Activated CD8-positive, alpha-beta memory T cell treated with anti-CD3 and anti-CD28 coated beads for 48 hours (primary cell): Measurements from ENCODE around the gene LPP.

Experiments used
- DNase-seq, 3 experiments: peaks; one replicate each; pipeline ENCODE4 v3.0.0-alpha.2; 2020; ENCODE audit warnings: low read depth in 2 of 3, low spot score in 2 of 3

Gene LPP

DNA sequence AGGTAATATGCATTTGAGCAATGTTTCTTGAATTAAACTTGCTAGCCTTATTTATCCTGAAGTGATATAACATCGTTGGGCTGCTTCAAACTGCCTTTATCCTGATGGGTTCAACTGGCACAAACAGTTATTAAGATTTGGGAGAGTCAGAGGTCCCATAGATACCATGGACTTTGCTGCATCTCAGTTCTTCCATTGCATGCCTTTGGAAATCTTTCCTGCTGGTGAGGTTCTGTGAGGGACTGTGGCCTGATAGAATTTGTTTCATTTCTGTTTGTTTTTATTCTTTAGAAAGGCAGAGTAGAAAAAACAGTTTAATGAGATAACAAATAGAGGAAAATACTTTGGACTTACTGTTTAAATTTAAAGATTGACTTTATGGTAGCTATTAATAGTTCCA lies 508.3 kb downstream of the LPP start:
- DNase-seq, result no peak

- no peak for DNase-seq
Measured at GRCh38 chr3:188662795-188663194, 508.8 kb downstream of the LPP start.

GRCh38 chr3:188663839-188664238 lies 509.9 kb downstream of the LPP start:
- DNase-seq, result no peak

GRCh38 chr3:188664795-188665194 lies 510.8 kb downstream of the LPP start:
- DNase-seq, result no peak

- DNase-seq, result no peak
Measured at GRCh38 chr3:188667926-188668325, 514.0 kb downstream of the LPP start.

DNA sequence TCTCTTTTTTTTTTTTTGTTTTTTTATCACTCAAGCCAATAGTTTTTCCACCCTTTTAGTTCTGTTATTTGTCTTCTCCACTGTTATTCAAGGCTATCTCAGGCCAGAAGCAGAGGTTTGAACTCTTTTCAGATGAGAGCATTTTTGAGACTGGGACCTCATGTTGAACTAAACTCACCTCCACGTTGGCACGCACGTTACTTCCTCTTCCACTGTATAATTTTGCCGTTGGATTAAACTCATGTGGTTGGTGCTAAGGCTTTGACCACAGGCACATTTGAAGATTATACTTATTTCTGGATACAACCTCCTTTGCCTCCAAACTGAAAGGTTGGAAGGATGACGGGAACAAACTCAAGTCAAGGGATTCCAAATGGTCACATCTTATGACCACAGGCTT lies 516.5 kb downstream of the LPP start:
- DNase-seq, result no peak

- DNase-seq, result no peak
Measured at GRCh38 chr3:188671971-188672370, 518.0 kb downstream of the LPP start.

DNA sequence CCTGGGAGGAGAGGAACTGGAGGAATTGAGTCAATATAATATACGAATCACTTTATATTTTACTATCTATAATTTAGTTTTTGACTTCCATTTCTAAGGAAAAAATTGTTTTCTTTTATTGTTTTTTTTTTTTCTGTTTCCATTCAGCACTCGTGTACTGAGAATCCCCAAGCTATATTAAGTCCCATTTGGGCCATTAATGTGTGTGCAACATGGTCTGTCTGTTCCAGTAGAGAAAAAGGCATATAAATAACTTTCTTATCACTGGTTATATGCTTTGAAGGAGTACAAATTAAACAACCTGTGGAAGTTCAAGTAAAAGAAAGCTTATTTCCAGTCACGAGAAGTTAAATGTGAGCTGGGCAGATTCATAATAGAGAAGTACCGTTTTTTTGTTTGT lies 518.9 kb downstream of the LPP start:
- DNase-seq, result no peak

- DNase-seq, result no peak
Measured at GRCh38 chr3:188673646-188674186, 519.8 kb downstream of the LPP start.

GRCh38 chr3:188674595-188674994 lies 520.6 kb downstream of the LPP start:
- DNase-seq, result no peak

GRCh38 chr3:188677344-188677743 lies 523.4 kb downstream of the LPP start:
- DNase-seq, result no peak

DNA sequence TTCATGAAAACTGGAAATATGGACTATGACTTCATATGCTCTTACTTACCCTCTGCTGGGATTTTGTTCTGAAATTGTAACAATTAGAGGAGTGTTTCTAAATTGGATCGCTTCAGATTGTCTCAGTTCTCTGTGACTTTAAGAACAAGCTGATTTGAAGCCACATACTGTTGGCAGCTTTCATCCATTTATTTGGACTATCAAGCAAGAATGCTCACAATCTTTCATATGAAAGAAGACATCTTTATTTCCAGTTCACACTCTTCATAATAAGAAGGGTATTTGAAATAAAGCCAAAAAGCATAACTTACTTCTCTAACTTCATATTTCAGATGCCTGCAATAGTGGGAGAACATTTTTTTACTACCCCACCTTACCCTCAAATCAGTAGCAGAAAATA lies 526.2 kb downstream of the LPP start:
- no peak for DNase-seq

DNA sequence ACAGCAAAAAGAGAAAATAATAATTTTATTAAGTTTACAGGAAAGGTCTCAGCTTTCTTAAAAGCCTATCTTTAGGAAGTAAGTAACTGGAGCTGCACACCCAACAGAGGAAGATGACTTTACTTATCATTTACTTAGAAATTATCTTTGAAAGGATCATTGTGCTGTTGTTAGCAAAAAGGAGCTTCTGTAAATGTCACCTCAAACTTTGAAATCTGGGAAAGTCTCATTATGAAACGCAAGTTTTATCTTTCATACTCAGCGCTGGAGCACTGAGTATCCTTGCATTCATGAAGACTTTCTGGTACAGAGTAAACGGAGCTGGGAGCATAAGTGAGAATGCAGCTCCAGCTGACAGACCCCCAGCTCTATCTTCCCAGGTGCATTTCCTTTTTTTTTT lies 526.6 kb downstream of the LPP start:
- DNase-seq, result no peak

GRCh38 chr3:188682316-188682715 lies 528.4 kb downstream of the LPP start:
- no peak for DNase-seq

DNA sequence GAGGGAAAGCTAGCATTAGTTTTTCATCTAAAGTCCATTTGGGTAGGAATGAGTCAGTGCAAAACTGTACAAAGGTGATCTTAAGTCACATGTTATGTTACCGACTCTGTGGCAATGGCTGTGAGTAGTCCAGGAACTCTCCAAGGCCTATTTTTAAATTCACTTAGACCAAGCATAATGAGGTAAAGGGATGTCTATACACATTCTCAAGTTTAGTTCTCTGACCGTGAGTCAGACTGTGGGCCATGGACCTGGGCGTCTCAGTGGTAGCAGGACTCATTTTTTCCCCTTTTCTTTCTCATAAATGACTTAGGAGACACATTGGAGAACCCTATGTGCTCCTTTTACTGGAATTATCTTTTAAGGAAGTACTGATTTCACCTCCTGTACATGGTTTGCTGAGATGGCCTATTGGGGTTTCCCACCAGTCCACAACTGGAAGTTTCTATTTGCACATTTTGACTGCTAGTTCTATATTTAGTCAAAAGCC lies 529.1 kb downstream of the LPP start:
- DNase-seq, result no peak

- DNase-seq, result no peak
Measured at GRCh38 chr3:188684276-188684675, 530.3 kb downstream of the LPP start.

- DNase-seq, result no peak
Measured at GRCh38 chr3:188685789-188686188, 531.8 kb downstream of the LPP start.

- DNase-seq, result no peak
Measured at GRCh38 chr3:188686324-188686723, 532.4 kb downstream of the LPP start.

DNA sequence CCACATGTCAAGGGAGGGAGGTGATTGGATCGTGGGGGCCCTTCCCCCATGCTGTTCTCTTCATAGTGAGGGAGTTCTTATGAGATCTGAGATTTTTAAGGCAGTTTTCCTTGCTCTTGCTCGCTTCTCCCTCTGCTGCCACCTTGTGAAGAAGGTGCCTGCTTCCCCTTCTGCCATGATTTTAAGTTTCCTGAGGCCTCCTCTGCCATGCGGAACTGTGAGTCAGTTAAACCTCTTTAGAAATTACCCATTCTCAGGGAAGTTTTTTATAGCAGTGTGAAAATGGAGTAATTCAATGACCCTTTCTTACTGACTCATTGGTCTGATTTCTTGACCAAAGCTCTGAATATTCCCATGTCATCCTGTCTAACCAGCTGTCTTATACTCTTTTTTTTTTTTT lies 533.4 kb downstream of the LPP start:
- DNase-seq, result no peak

DNA sequence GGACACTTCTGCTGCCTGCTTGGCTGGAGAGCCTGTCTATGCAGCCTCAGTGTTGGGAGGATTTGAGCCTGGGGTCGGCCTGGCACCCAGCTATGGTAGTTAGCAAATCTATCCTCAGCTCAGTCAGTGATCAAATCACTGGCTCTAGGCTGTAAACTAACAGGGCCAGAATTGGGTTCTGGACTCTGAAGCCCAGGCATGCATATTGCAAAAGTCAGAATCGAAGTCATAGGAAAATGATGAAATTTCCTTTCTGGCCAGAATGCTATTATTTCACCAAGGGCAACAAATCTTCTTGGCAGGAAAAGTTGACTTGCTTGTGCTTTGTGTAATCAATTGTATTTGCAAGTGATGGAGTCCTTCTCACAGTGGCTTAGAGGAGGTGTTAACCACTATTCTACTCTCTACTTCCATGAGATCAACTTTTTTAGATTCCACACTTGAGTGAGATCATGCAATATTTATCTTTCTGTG lies 535.2 kb downstream of the LPP start:
- DNase-seq, result no peak

- no peak for DNase-seq
Measured at GRCh38 chr3:188690064-188690463, 536.1 kb downstream of the LPP start.

DNA sequence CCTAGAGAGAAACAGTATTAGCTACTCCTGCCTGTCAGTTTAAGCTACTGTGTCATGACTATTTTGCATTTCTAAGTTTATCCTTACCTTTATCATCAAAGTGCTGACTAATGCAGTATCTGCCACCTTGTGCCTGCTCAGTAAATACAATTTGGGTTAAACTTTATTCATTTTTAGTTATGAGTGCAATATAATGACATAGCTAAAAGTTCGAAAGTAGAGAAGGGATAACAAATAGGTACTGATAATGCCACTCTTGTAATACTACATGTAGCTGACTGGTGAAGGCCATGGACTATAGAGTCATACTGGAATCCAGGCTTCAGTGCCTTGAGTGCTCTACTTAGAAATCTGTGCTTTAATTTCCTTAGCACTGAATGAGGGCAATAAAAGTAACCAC lies 537.0 kb downstream of the LPP start:
- DNase-seq, result no peak

DNA sequence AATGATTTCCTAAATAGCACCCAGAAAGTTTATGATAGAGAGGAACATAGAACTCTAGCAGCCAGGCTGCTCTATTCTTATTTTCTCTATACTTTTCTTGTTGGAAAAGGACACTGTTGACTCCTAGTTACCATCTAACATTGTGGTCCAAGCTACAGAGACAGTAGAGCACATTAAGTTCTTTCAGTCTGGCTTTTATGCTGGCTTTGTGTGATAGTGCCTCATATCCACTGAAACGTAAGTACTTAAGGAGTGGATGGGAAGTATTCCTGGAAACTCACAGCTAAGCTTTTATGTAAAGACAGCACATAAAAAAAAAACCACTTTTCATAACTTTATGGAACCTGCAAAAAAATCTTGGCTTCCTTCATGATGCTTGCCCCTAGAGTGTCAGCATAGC lies 537.7 kb downstream of the LPP start:
- no peak for DNase-seq

- DNase-seq, result no peak
Measured at GRCh38 chr3:188692700-188693099, 538.7 kb downstream of the LPP start.
